NCI-H82 treated with DMSO at 0.1 percent for 48 hours (cell line): Measurements from ENCODE around the gene KCNT1.
"Not testable (repeated sequence)": the region's sequence is repeated elsewhere in the genome, so short reads cannot be mapped to it uniquely, and the experiment has no call there.

Experiments
- DNase-seq: peaks from one replicate; lab custom pipeline; 2025; ENCODE audit not compliant: unreplicated experiment; lab: John Stamatoyannopoulos, UW

KCNT1 gene

DNA sequence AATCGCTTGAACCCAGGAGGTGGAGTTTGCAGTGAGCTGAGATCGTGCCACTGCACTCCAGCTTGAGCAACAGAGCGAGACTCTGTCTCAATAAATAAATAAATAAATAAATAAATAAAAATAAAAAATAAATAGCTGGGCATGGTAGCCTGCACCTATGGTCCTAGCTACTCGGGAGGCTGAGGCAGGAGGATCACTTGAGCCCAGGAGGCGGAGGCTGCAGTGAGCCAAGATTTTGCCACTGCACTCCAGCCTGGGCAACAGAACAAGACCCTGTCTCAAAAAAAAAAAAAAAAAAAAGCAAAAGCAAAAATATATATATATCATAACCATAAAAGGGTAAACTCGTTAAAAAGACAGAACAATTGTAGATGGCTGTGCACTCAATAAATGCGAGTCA is 29.2 kb upstream of the KCNT1 start:
- not testable (repeated sequence) for DNase-seq

DNA sequence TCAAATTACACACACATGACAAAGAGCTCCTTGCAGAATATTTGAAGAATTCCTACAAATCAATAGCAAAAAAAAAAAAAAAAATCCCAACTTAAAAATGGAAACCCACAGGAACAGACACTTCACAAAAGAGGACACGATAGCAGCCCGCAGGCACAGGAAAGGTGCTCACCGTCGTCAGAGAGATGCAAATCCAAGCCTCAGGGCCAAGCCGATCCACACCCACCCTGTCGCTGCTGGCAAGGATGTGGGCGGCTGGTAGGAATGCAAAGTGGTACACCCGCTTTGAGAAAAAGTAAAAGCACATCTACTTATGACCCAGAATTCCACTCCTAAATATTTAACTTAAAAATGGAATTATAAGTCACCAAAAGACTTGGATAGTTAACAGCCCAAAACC is 28.0 kb upstream of the KCNT1 start:
- no peak for DNase-seq

DNA sequence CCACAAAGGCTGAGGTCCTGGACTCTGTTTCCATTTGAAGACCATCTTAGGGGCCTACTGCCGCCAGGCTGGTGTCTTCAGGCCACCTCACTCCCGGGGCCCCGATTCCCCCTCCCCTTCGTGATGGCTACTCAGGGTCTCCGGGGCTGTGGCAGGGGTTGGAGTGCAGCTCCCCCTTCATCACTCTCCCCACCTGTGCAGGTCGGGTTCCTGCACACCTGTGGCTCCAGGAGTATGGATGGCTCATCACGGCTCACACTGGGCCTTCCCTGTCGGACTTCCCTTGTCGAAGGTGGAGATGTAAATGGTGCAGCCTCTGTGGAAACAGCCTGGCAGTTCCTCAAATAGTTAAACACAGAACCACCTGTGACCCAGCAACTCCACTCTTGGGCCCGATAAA is 27.0 kb upstream of the KCNT1 start:
- no peak for DNase-seq

DNA sequence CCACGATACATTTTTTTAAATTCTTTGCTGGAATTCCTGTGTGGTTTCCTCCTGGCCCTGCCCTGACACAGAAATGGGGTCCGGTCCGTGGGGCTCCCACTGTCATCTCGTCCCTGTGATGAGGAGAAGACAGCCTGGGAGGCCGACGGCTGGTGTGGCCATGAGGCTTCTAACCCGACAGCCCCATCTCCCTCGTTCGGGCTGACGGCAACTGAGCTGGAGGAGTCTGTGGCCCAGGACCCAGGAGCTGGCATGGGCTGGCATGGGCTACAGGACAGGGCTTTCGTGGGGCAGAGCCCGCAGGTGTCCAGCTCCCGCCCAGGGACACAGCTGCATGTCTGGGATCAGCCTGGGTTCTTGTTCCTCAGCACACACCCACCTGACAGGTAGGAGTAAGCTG is 25.1 kb upstream of the KCNT1 start:
- no peak for DNase-seq

DNA sequence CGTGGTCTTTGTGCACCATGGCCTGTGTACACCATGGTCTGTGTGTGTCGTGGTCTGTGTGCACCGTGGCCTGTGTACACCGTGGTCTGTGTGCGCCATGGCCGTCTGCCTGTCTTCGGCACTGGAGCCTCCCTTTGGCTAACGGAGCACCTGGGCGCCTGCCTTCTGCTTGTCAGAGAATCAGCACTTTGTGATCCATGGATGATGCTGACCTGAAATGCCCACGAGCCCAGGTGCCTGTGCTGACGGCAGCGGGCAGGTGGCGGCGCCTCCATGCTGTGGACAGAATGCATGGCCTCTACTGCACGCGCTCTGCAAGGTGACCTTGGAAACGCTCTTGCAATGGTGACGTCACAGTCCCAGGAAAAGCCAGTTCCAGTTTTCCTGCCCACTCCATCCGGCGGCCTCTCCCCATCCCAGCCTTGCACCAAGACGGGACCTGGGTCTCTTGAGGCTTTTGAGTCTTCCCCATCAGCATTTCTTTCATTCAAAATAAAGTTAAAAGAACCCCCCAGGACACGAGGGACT is 24.3 kb upstream of the KCNT1 start:
- DNase-seq, result no peak

DNA sequence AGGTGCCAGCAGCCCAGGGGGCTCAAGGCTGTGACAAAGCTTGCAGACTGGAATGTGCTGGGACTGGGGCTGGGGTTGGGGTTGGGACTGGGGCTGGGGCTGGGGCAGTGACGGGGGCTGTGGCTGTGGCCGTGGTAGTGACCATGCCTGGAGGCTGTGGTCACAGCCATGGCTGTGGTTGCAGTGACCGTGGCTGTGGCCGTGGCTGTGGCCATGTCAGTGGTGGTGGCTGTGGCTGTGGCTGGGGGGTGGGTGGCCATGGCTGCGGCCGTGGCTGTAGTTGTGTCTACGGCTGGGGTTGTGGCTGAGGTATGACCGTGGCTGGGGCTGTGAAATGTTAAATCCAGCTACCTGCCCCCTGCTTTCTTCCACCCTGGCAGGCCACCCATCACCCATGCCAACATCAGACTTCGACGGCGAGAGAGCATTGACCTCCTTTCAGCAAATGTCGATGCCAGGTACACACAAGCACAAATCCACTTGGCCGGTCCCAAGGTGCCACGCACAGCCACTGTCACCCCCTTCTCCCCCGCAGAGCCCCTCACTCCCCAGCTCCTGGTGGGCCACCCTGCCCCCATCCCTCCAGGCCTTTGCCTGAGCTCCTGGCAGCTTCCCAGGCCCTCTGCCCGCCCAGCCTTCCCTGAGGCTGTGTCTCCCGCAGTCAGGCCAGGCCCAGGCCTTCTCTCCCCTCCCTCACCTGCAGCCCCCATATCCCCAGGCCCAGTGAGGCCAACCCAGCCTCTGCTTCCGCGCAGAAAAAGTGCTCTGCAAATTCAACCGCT is 23.6 kb upstream of the KCNT1 start:
- DNase-seq, result no peak

DNA sequence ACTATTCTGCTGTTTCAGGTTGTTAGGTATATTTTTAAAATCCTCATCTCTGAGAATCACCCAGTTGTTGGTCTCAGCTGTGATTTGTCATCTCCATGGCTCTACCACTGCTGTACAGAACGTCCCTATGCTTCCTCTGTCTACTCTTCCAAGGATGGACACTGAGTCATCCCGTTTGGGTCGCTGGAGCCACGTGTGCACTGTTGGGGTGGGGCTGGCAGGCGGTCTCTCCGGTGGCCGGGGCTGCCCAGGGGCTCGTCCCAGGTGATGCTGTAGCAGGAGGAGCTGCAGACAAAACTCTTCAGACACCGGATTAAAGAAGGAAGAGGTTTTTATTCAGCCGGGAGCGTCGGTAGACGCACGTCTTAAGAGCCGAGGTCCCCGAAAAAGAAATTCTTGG is 21.9 kb upstream of the KCNT1 start:
- no peak for DNase-seq

DNA sequence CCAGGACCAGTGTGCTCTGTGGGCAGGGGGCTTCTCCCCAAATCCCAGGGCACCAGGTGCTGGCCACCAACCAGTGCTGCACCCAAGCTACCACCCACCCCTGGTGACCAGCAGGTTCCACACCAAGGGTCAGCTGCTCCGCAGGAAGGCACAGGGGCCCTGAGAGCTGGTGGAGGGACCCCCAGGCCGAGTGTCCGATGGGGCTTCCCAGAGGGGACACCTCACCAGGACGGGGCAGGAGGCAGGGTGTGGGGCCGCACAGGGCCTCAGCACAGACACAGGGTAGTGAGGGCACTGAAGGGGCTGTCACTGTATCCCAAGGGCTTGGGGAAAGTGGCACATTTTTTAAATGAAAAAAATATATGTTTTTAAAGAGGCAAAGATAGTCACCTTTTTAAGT is 20.8 kb upstream of the KCNT1 start:
- no peak for DNase-seq

DNA sequence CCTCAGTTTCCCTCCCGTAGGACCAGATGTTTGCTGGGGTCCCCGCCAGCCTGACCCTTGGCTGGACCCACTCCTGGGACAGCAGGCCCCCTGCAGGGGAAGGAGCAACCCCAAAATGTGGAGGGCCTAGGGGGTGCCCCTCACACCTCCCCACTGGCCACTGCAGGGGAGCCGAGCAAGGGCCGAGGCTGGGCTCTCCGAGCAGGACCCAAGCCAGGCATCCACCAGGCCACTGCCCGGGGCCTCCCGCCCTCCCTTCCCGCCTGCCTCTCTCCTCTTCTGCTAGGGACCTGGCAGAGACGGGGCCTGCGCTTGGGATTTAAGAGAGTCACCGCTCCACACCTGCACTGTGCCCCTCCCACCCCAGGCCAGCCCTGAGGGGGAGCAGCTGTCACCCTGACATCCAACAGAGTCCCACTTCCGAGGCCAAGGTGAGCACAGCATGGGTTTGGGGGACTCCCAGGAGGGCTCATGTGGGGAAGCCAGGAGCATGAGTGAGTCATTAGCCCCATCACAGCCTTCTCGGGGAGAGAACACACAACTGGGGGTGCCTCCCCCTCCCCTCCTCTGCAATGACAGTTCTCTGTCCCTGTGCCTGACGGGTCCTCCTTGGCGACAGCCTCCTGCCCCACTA is 18.5 kb upstream of the KCNT1 start:
- DNase-seq, result no peak

DNA sequence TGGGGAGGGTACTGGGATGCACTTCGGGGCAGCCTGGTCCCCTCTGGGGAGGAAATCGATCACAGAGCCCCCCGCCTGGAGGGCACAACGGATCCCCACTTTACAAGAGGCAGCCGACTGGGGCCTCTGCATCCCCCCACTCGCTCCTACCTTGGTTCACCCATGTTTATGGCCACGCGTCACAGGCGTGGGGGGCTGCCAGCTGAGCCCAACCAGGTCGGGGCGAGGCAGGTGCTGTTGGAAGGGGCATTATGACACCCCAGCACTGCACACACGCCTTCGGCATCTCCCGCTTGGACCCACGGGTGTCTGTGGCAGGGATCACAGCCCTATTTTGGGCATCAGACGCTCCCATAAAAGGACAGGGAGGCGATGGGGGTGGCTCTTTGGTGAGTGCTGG is 17.3 kb upstream of the KCNT1 start:
- no peak for DNase-seq

DNA sequence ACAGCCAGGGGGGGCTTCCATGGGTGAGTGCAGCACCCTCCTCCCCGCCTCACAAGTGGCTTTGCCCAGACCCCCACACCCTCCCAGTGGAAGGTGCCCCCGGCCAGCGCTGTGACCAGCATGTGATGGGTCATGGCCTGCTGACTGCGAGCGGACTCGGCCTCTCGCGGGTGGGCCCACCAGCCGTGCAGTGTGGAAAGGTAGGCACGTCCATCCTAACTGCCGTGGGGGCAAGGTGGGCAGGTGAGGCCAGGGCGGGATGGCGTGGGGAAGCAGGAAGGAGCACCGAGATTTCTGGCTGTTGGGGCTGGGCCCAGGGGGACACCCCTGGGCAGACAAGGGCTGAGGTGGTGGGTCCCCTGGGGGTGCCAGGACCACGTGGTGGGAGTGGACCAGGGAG is 14.8 kb upstream of the KCNT1 start:
- no peak for DNase-seq

DNA sequence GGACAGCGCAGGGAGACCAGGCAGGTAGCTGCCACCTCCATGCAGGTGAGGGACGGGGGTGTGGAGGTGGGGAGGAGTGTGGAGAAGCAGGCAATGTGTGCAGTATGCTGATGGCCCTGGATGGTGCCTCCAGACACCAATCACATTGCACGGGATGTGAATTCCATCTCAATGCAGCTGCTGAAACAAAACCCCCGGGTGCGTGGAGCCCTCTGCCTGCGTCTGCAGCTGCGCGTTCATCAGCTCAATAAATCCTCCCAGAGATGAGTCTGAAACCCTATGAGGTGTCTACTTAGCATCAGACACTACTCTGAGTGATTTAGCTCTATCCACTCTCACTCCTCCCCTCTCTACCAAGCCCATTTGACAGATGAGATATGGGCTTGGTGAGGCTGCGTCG is 13.0 kb upstream of the KCNT1 start:
- no peak for DNase-seq

DNA sequence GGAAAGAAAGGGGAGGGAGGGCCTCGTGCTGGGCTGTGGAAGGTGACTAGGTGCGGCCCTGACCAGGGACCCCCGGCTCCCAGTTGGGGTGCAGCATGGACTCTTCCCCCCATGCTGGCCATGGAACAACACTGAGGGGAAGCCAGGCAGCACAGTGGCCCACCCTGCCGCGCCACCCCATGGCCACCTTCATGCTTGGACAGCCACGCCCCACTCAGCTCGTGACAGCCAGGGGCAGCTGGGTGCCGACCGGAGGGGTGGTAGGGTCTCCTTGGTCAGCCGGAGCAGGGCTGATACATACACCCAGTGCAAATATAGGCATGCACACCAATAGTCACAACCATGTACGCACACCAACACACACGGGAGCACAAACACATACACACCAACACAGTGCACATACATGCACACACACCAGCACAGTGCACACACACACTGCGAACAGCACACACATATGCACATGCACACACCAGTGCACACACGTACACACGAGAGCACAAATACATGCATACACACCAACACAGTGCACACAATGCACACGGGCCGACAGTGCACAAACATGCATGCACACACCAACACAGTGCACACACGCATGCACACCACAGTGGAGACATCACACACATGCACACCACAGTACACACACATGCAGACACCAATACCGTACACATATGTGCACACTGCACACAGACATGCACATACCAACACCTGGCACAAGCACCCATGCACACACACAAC is 11.0 kb upstream of the KCNT1 start:
- DNase-seq, result no peak

DNA sequence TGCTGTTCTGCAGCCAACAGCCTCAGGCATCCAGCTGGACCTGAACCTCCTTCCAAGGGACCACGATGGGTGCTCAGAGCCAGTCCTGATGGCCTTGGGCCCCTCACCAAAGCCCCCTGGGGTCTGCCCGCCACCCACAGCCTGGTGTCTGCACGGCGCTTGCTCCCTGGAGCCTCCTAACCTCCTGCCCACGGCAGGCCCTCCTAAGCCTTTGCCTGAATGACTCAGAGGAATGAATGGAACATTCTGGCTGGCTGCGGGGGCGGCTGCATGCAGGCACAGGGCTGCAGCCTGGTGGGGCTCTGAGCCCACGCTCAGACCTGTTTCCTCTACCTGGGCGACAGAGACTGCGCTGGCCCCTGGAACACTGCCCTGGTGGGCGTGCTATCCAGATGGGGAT is 9.6 kb upstream of the KCNT1 start:
- DNase-seq, result no peak

DNA sequence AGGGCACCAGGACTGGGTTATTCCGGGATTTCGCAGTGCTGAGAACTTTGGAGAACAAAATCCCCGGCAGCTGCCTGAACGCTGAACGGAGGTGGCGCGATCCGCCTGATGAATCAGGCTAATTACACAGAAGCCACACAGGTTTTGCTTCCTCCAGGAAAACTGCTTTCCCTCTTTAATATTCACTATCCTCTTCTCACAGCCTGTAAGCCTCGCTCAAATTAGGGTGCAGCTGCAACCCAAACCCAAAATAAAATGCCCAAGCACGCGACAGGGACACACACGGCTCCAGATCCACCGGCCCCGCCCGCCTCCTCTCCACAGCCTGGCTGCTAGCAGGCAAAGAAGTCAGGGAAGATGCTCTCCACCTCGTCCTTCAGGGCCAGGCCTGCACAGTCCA is 8.7 kb upstream of the KCNT1 start:
- no peak for DNase-seq

DNA sequence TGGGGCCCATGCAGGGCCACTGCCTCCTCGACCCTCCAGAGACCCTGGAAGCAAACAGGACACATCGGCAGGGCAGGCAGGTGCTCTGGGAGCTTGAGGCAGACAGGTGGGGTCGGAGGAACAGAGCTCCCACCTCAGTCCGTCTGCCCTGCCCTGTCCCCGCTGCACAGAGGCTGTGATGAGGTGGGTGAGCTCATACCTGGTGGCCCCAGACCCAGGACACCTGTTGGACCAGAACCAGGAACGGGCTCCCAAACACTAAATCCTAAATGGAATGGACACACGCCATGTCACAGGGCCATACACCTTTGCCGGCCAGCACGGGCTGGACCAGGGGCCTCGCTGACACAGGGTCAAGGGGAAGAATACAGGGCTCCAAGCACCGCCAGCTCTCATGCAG is 8.2 kb upstream of the KCNT1 start:
- no peak for DNase-seq

DNA sequence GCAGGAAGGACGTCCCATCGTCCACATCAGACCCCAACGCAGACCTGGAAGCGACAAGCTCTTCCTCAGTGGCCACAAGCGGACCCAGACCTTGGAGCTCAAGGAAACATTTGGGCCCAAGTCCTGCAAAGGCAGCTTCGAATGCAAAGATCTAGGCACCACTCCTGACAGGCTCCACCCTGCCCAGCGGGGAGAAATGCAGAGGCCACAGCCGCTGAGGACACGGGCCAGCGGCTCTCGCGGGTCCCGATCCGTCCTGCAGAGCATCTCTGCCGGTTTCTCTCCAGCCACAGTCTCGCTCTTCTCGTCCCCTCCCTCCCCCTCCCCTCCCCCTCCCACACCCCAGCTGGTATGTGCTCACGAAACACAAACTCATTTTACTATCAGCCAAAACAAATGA is 7.6 kb upstream of the KCNT1 start:
- DNase-seq, result no peak

DNA sequence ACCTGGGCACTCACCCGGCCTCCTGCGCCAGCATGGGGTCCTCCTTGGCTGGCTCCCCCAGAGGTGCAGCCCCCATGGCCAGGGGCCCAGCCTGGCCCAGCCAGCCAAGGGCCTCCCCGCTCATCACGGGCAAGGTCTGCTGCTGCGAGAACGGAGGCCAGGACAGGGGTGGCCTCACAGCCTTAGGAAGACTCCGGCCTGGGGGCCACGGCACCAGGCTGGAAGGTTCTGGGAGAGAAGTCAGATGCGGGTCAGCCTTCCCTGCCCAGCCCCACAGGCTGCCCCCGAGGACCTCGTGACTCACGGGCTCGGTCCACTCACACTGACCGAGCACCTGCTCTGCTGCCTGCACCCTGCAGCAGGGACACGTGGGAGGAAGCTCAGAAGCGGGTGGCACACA is 6.9 kb upstream of the KCNT1 start:
- no peak for DNase-seq

DNA sequence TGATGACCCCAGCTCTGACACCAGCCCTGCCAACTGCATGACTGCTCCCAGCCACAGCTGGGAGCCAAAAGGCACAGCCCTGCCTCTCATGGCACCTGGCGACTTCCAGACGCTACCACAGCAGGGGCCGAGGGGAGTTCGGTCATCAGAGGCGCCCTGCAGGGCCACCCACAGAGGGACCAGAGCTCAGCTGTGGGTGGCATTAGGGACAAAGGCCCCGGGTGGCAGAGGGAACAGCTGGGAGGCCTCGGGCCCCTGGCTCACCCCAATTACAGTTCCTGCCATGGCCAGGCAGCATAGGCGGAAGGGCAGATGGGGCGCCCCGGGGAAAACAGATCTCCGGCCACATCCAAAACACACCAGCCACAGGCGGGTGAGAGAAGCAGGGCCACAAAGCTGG is 6.3 kb upstream of the KCNT1 start:
- DNase-seq, result no peak

DNA sequence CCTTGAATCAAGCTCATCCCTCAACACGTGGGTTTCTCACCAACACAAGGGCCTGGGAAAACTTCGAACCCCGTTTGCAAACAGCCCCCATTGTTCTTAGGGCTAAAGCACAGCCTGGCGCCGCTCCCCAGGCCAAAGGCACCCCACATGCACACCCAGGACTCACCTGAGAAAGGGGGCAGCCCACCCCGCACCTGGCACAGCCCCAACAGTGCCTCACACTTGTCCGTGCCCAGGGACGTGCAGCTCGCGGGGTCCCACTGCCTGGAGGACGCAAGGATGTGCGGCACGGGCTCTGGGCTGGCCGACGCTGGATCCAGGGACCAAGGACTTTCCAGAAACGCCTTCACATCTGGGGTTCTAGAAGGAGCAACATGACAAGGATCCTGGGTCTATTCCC is 5.5 kb upstream of the KCNT1 start:
- no peak for DNase-seq

DNA sequence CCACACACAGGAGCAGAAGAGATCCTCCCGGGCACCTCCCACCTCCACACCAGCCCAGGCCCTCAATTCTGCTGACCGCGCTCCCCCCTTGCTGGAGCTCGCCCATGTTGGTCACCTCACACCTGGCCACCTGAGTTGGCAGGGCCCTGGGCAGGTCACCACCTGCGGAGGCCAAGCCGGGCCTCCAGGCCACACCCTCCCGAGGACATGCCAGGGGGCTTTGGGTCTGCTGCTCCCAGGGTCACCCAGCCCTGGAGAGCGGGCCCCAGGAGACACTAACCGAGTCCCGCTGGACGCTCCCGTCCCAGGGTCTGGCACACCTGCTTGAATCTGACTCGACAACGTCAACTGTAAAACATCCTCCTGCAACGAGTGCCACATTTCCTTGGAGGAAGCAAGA is 4.8 kb upstream of the KCNT1 start:
- DNase-seq, result no peak

DNA sequence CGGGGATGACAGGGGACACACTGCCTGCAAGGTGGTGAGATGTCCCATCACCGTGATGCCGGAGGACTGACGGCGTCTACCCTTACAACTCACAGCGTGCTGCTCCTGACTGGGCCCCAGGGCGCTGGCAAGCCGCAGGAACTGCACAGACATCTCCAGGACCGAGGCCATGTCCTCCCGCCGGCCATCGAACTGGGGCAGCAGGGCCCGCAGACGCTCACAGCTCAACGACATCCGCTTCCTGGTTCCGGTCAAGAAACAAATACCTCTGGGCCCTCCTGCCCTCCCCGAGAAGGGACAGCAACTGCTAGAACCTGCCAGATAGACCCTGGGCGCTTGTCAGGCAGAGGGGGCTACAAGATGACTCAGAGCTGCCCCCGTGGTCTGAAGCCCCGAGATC is 3.7 kb upstream of the KCNT1 start:
- DNase-seq, result no peak
